ENCODE results near the gene ZNF772. TPM values are rescaled to one million over a fixed set of nuclear protein-coding genes. Genes with fewer than 3 reads are reported as not detected.

The ZNF772 gene
- total and polyA plus RNA-seq, 2 experiments from 2014 or later, result 2.5 to 28.0 TPM

GRCh38 chr19:57441979-57442752, 35.2 kb downstream of the ZNF772 start:
- H3K4me3 Mint-ChIP-seq, result no peak overlapping the region
- no peak for DNase-seq (ENCODE audit: low spot score)
- H3K27ac Mint-ChIP-seq, result no peak overlapping the region
- peaks cover 16% of the 10 kb centered on the region for H3K36me3 ChIP-seq (ENCODE audit: insufficient read depth)
- H3K9me2 ChIP-seq (ENCODE audit: insufficient read depth), result no peaks in the 10 kb centered on the region
- H2AFZ ChIP-seq, result no peak overlapping the region
- TF ChIP-seq NANOG (IDR thresholded peaks at IDR 0.05; ENCODE audit: borderline replicate concordance) (no peak), STAT1 (IDR thresholded peaks at IDR 0.05; ENCODE audit: unreplicated experiment) (no peak)
- no peaks in the 10 kb centered on the region for H3K9me3 Mint-ChIP-seq
- no peaks in the 10 kb centered on the region; the same call in 2 of the 3 replicates for H3K4me1 Mint-ChIP-seq
- H3F3A ChIP-seq (replicated peaks; ENCODE audit: low read depth), result no peaks in the 10 kb centered on the region
- H3K79me2 ChIP-seq (replicated peaks; ENCODE audit: insufficient read depth), result peaks cover 58% of the 10 kb centered on the region
- no peak overlapping the region for H3K4me2 ChIP-seq
- H3K4me3 ChIP-seq, result no peak overlapping the region
- no peaks in the 10 kb centered on the region for H3K27me3 Mint-ChIP-seq (ENCODE audit: insufficient read depth, low read depth, poor library complexity)
- peaks cover 1% of the 10 kb centered on the region; the same call in 1 of the 2 replicates for H3K4me1 ChIP-seq (ENCODE audit: insufficient read depth)
- no peak overlapping the region for H3K27ac ChIP-seq (ENCODE audit: low read depth)
- ATAC-seq, result no peak
- no peaks in the 10 kb centered on the region for H3K27me3 ChIP-seq (ENCODE audit: insufficient read depth)
- peaks cover 17% of the 10 kb centered on the region for H4K20me1 ChIP-seq (replicated peaks; ENCODE audit: insufficient read depth)
- H3K36me3 Mint-ChIP-seq (ENCODE audit: low read depth), result peaks cover 47% of the 10 kb centered on the region

GRCh38 chr19:57438925-57439324, 38.4 kb downstream of the ZNF772 start:
- Histone ChIP-seq H3K4me1 (ENCODE audit: insufficient read depth) (peaks cover 12% of the 10 kb centered on the region), H3K27ac (ENCODE audit: low read depth) (no peak overlapping the region), H2AFZ (no peak overlapping the region), H4K20me1 (replicated peaks; ENCODE audit: insufficient read depth) (peaks cover 21% of the 10 kb centered on the region), H3K4me2 (no peak overlapping the region), H3K9me2 (ENCODE audit: insufficient read depth) (no peaks in the 10 kb centered on the region), H3F3A (replicated peaks; ENCODE audit: low read depth) (no peaks in the 10 kb centered on the region), H3K4me3 (no peak overlapping the region), H3K36me3 (ENCODE audit: insufficient read depth) (peaks cover 7% of the 10 kb centered on the region; the same call in 1 of the 2 replicates), H3K27me3 (ENCODE audit: insufficient read depth) (no peaks in the 10 kb centered on the region), H3K79me2 (replicated peaks; ENCODE audit: insufficient read depth) (peaks cover 67% of the 10 kb centered on the region)
- peaks cover 7% of the 10 kb centered on the region; the same call in 2 of the 3 replicates for H3K9me3 Mint-ChIP-seq
- H3K4me1 Mint-ChIP-seq, result peaks cover 14% of the 10 kb centered on the region; the same call in 2 of the 3 replicates
- H3K4me3 Mint-ChIP-seq, result no peak overlapping the region
- ATAC-seq (no peak), DNase-seq (ENCODE audit: low spot score) (peak; percentile 52)
- peaks cover 7% of the 10 kb centered on the region for H3K27me3 Mint-ChIP-seq (ENCODE audit: insufficient read depth, low read depth, poor library complexity)
- no peak overlapping the region for H3K27ac Mint-ChIP-seq
- peaks cover 28% of the 10 kb centered on the region for H3K36me3 Mint-ChIP-seq (ENCODE audit: low read depth)
- TF ChIP-seq CREB1 (CRISPR knock-in tag; IDR thresholded peaks at IDR 0.05; ENCODE audit: low read depth), result no peak
- no peak for TF ChIP-seq ZNF462 (CRISPR knock-in tag; IDR thresholded peaks at IDR 0.05)
- TF ChIP-seq ZNF114 (CRISPR knock-in tag; IDR thresholded peaks at IDR 0.05), result no peak
- no peak for TF ChIP-seq STAT1 (IDR thresholded peaks at IDR 0.05; ENCODE audit: unreplicated experiment)
- no peak for TF ChIP-seq REST (IDR thresholded peaks at IDR 0.05; ENCODE audit: unreplicated experiment)
- peak; percentile 34 to 53 for TF ChIP-seq CTCF (conservative IDR thresholded peaks at IDR 0.05; ENCODE audit: low read depth in 2 of 2)
